ENCODE measurements around the gene EWSR1.
"Not testable (repeated sequence)": the region's sequence is repeated elsewhere in the genome, so short reads cannot be mapped to it uniquely, and the experiment has no call there.

Gene EWSR1, protein sequence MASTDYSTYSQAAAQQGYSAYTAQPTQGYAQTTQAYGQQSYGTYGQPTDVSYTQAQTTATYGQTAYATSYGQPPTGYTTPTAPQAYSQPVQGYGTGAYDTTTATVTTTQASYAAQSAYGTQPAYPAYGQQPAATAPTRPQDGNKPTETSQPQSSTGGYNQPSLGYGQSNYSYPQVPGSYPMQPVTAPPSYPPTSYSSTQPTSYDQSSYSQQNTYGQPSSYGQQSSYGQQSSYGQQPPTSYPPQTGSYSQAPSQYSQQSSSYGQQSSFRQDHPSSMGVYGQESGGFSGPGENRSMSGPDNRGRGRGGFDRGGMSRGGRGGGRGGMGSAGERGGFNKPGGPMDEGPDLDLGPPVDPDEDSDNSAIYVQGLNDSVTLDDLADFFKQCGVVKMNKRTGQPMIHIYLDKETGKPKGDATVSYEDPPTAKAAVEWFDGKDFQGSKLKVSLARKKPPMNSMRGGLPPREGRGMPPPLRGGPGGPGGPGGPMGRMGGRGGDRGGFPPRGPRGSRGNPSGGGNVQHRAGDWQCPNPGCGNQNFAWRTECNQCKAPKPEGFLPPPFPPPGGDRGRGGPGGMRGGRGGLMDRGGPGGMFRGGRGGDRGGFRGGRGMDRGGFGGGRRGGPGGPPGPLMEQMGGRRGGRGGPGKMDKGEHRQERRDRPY

GRCh38 chr22:29267858-29268510 lies at the start of gene EWSR1, which contains the start of gene RHBDD3:
Gene EWSR1 (plus strand): TSS chr22:29268268. CDS start chr22:29268337, 69 bp downstream.
Gene RHBDD3 (minus strand): TSS chr22:29267981. CDS start chr22:29265626, 2,355 bp downstream.
- peak; percentile 88 to 92 for DNase-seq

- no peak for DNase-seq
These were observed 49.2 kb upstream of the EWSR1 start for GRCh38 chr22:29218758-29219408.

DNA sequence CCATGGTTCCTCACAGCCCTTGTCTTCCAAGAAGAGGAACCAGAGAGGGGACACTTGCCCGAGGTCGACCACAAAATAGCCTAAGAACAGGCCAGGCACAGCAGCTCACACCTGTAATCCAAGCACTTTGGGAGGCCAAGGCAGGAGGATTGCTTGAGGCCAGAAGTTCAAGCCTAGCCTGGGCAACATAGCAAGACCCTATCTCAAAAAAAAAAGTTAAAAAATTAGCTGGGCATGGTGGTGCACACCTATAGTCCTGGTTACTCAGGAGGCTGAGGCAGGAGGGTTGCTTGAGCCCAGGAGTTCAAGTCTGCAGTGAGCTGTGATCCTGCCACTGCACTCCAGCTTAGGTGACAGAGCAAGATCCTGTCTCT lies 48.7 kb upstream of the EWSR1 start:
- not testable (repeated sequence) for DNase-seq

GRCh38 chr22:29219881-29220670 lies 48.0 kb upstream of the EWSR1 start:
- DNase-seq = no peak

- DNase-seq = no peak
These were observed 43.8 kb upstream of the EWSR1 start for GRCh38 chr22:29224121-29224858.

DNA sequence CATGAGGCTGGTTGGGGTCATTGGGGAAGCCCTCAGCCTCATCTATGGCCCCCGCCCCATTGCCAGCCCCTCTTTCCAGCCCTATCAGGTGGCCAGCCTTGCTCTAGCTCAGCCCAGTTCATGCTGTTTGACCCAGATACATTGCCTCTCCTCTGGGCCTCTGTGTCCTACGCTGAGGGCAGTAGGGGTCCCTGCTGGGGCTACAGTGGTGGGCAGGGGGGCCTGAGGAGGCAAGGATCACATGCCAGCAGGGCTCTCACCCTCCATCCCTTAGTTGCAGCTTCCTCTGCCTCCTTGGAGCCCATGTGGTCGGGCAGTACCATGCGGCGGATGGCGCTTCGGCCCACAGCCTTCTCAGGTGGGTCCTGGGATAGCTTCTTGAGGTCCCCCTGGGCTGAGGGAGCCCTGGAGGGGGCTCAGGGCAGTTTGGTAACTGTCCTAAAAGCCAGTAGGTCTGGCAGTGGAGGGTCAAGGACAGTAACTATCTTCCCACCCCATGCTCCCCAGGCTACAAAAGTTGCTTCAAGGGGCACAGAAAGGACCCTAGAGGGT lies 43.1 kb upstream of the EWSR1 start:
- DNase-seq = no peak

- peak; percentile 45 to 64 for DNase-seq
These were observed 42.5 kb upstream of the EWSR1 start for GRCh38 chr22:29225422-29226090.

DNA sequence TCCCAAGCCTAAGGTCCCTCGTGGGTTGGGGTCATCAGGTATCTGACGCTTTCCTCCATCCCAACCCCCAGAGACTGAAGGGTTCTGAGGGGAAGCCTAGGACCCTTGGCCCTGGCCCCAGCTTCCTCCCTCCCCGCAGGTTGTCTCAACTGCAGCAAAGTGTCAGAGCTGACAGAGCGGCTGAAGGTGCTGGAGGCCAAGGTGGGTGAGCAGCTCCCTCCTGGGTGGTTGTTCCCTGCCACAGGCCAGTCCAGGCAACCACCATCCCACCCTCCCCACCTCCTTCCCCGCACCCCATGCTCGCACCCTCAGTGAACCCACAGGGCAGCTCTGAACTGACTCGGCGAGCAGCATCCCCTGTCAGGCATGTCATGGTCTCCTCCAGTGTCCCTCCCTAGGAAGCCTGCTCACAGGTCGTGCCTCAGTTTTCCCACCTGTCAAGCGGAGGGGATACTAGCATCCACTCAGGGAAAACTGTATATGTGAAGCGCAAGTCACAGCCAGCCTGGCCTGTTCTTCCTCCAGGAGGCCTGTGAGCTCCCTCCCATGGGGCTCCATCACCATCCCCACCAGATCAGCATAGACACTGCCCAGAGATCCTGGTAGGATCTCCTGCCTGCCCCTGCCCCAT lies 41.6 kb upstream of the EWSR1 start:
- no peak for DNase-seq

DNA sequence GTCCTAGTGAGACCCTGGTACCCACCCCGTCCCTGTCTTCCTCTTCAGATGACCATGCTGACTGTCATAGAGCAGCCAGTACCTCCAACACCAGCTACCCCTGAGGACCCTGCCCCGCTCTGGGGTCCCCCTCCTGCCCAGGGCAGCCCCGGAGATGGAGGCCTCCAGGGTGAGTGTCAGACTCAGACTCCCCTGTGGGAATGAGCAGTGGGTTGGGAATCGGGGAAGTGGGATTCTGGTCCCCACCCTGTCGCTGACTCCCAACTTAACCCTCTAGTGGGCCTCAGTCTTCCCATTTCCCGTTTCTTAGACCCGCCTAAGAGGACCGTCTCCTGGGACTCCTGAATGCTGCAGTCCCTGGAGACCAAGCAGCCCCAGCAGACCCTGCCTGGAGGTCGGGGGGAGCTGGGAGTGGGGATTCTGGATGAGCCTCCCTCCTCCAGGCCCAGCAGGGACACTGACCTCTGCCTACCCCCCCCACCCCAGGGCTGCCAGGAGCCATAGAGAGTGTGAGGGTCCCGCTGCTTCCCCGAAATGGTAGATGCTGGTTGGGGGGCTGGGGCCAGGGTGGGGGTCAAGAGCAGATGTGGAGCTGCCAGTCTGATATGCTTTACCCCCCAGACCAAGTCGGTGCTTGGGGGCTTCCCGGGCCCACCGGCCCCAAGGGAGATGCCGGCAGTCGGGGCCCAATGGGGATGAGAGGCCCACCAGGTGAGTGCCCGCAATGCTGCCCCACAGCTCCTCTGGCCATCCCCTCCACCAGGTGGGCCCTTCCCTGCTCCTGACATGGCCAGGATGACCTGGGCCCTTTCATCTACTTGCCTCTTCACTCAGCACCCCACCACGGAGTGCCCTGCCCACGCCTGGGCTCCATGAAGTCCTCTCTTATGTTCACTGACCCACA lies 36.8 kb upstream of the EWSR1 start:
- DNase-seq = no peak

DNA sequence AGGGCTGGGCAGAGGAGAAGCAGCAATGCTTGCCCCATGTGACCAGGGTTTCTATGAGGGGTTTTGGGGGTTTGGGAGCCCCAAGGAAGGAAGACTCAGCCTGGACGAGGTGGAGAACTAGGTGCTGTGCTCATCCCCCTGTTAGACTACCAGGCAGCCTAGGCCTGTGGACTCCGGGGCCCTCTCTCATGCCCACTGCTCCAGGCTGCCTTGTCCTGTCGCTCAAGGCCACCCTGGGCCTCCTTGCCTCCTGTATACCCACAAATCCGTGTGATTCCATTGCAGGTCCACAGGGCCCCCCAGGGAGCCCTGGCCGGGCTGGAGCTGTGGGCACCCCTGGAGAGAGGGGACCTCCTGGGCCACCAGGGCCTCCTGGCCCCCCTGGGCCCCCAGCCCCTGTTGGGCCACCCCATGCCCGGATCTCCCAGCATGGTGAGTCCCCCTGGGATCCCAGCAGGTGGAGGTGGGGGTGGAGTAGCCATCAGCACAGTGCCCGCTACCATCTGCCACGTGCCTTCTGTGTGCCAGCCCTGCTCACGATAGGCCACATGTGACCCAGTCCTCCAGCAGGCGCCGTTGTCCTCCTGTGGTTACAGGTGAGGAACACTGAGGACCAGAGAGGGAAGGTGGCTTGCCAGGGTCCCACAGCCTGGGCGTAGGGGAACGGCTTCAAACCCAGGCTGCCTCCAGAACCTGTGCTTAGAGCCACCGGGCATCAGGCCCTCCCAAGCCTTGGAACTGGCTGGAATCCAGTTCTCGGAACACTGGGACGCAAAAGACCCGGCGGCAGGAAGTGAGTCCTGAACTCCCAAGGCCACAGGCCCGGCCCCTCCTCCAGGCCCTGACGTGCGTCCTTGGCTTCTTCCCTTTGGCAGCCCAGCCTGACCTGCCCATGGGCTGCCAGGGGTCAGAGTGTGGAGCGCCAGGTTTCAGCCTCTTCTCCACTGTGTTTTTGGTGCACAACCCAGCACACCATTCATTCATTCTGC lies 35.8 kb upstream of the EWSR1 start:
- no peak for DNase-seq

- no peak for DNase-seq
These were observed 34.7 kb upstream of the EWSR1 start for GRCh38 chr22:29233277-29233877.

DNA sequence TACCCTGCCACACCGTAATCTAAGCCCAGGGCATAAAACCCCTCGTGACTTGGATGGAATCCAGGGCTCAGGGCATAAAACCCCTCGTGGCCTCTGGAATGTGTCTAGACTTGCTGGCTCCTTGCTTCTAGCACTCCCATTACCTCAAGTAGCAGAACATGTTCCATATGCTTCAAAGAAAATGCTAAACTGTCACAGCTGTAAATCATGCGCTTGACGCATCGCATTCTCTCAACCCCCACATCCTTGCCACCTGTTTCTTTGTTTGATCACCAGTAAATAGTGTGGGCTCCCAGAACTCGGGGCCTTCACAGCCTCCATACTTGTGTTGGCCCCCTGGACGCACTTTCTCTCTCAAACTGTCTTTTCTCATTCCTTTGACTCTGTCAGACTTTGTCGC lies 27.6 kb upstream of the EWSR1 start:
- not testable (repeated sequence) for DNase-seq

DNA sequence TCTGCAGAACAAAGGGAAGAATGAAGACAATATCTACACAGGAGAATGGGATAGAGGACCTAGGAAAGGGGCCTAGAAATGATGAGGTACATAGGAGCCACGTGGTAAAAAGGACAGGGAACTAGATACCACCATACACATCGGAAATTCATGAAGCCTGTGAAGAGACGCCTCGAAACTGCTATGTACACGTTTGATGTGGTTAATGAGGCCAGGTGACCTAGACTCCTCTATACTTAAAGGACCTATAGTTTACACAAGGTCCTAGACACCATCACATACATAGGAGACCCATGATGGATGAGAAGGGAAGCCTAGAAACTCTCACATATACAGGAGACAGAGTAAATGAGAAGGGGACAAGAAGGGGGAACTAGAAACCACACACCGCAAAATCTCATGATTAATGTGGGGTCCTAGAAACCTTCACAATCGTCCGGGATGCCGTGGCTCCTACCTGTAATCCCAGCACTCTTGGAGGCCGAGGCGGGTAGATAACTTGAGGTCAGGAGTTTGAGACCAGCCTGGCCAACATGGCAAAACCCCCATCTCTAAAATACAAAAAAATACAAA lies 24.1 kb upstream of the EWSR1 start:
- no peak for DNase-seq

DNA sequence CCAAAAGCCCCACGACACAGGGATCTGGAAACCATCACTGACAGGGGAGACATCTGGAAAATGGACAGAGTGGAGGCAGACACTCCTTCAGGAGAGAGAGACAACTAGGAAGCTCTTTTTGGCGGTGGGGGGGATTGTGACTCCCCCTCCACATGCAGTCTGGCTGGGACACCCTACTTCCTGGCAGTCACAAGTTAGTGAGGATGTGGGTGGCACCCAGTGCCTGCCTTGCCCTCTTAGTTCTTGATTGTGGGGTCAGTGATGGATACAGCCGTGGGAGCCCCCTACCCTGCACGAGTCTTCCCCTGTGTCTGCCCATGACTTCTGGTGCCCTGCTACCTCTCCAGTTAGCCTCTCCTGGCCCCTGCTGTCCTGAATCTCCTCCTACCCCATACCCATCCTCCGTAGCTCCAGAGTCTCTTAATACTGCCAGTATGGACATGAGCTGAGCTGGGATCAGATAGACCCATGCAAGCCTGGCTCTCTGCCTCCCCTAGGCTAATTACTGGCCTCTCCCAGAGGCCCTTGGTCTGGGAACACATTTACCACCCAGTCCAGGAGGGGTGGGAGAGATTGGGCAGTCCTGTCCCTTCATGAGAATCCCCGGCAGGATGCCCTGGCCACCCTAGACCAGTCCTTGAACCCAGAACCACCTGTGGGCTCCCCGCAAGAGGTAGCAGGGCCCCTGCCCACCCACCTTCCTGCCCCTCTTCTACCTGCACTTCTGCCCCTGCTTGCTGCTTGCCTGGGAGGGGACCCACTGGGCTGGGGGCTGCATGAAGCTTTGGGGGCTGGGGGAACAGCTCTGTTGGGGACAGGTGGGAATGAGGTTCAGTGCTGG lies 23.1 kb upstream of the EWSR1 start:
- no peak for DNase-seq

- peak; percentile 29 to 59 for DNase-seq
These were observed 22.3 kb upstream of the EWSR1 start for GRCh38 chr22:29245626-29246385.
